ENCODE data around the gene ATP2A3. TPM values are rescaled to one million over a fixed set of nuclear protein-coding genes. Genes with fewer than 3 reads are reported as not detected.

Gene ATP2A3
- total RNA-seq, 1 donor from 2014 or later: 44.4 TPM

DNA sequence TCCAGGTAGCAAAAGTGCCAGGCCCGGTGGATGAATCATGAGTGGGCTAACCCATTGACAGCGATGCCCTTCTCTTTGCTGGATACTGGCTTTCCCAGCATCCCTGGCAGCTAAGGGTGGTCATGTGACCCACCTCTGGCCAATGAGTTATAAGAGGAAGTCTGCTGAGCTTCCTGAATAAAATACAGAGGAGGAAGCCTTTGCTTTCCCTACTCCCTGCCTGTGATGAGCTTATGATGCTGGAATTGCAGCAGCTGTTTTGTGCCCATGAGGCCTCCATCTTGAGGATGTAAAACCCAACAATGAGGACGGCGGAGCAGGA is 15.0 kb upstream of the ATP2A3 start:
- Histone ChIP-seq H3K4me1 (peaks cover 24% of the 10 kb centered on the region), H3K9me3 (peaks cover 4% of the 10 kb centered on the region), H3K27me3 (no peaks in the 10 kb centered on the region), H3K4me3 (no peak overlapping the region), H3K36me3 (no peaks in the 10 kb centered on the region), H3K27ac (no peak overlapping the region)
- DNase-seq (no peak), ATAC-seq (no peak)
- TF ChIP-seq, protein P1, sequence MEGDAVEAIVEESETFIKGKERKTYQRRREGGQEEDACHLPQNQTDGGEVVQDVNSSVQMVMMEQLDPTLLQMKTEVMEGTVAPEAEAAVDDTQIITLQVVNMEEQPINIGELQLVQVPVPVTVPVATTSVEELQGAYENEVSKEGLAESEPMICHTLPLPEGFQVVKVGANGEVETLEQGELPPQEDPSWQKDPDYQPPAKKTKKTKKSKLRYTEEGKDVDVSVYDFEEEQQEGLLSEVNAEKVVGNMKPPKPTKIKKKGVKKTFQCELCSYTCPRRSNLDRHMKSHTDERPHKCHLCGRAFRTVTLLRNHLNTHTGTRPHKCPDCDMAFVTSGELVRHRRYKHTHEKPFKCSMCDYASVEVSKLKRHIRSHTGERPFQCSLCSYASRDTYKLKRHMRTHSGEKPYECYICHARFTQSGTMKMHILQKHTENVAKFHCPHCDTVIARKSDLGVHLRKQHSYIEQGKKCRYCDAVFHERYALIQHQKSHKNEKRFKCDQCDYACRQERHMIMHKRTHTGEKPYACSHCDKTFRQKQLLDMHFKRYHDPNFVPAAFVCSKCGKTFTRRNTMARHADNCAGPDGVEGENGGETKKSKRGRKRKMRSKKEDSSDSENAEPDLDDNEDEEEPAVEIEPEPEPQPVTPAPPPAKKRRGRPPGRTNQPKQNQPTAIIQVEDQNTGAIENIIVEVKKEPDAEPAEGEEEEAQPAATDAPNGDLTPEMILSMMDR (IDR thresholded peaks at IDR 0.05): no peak
- intact Hi-C loops (cut with DNase I): no loop called here

DNA sequence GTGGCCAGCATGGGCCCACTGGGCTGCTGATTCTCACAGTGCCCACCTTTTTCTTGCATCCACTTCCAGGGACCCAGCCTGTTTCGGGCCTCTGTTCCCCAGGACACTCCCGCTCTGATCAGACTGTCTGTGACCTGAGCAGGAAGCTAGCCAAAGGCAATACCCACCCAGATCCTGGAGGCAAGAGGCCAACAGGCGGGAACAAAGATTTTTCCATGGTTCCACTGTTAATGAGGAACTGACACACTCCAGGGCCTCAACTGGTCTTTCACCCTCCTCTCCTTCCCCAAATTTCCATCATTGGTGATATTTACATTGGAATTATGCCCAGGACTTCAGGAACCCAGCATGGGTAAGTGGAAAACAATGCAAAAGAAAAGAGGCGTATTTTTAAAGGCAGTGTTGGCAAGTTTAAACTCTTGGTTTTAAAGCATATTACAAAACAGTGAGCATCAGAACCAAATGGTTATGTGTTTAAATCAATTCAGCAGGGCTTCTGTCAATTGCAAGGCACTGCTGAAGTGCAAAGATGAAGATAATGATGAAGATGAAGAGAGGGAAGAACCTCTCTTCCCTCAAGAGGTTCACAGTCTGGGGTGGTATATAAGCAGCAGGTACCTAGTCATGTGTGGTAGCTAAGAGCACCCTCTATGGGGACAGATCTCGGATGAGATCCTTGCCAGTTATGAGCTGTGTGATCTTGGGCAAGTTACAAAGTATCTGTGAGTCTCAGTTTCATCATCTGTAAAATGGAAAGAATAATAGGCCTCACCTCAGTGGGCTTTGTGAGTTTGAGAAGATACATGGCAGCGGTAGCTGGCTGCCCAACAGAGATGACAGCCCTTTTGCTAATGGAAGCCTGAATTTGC is 14.4 kb upstream of the ATP2A3 start:
- DNase-seq (no peak), ATAC-seq (no peak)
- TF ChIP-seq, protein P1 (IDR thresholded peaks at IDR 0.05): no peak
- intact Hi-C loops (cut with DNase I): no loop called here
- H3K27me3 ChIP-seq: no peaks in the 10 kb centered on the region
- H3K9me3 ChIP-seq: peaks cover 4% of the 10 kb centered on the region
- H3K4me1 ChIP-seq: peaks cover 18% of the 10 kb centered on the region
- no peak overlapping the region for H3K4me3 ChIP-seq
- no peaks in the 10 kb centered on the region for H3K36me3 ChIP-seq
- H3K27ac ChIP-seq: no peak overlapping the region

DNA sequence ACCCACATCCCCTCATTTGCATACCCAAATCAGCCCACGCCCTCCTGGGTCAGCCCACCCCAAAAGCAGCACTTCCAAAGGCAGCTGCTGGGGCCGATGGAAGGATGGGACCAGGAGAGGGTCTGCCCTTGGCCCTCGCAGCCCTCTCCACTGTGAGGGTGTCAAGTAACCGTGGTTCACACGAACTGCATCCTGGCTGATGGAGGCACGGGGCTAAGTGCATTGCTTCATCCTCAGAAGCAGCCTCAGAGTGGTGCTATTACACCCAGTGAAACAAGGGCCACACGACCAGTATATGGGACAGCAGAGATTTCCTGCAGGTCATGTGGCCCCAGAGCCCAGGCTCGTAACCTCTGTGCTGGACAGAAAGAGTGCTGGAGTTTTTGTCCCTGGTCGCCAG is 13.2 kb upstream of the ATP2A3 start:
- peaks cover 17% of the 10 kb centered on the region for H3K4me1 ChIP-seq
- H3K9me3 ChIP-seq: peaks cover 4% of the 10 kb centered on the region
- peak overlapping the region; percentile 60 for H3K27ac ChIP-seq
- no peak overlapping the region for H3K4me3 ChIP-seq
- H3K36me3 ChIP-seq: no peaks in the 10 kb centered on the region
- no peaks in the 10 kb centered on the region for H3K27me3 ChIP-seq
- intact Hi-C loops (cut with DNase I): no loop called here
- TF ChIP-seq, protein P1 (IDR thresholded peaks at IDR 0.05): no peak
- no peak for DNase-seq
- peak; percentile 52 for ATAC-seq

DNA sequence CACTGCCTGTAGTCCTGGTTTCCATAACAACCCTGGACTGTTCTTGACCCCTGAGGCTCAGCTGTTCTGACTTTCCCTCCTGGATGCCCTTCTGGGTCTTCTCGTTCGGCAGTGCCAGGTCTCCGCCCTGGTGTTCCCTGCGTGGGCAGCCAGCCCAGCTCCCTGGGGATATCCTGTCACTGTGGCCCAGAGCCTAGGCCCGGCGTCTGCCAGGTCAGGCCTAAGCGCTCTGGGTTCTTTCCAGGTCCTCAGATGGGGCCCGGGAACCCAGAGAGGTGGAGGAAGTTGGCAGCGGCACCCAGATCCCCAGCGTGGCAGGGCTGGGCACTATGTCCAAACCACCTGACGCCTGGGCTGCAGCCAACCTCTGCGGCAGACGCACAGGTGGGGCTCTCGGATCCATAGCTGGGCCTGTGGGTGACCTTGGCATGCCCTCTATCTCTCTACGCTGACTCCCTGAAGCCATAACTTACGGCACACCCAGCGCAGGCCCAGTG is 12.5 kb upstream of the ATP2A3 start:
- TF ChIP-seq, protein P1 (IDR thresholded peaks at IDR 0.05): no peak
- intact Hi-C loops (cut with DNase I): no loop called here
- ATAC-seq: peak; percentile 88
- DNase-seq: peak; percentile 95
- H3K27me3 ChIP-seq: no peaks in the 10 kb centered on the region
- peak overlapping the region; percentile 60 for H3K27ac ChIP-seq
- peaks cover 4% of the 10 kb centered on the region for H3K9me3 ChIP-seq
- peaks cover 17% of the 10 kb centered on the region for H3K4me1 ChIP-seq
- no peaks in the 10 kb centered on the region for H3K36me3 ChIP-seq
- H3K4me3 ChIP-seq: no peak overlapping the region

DNA sequence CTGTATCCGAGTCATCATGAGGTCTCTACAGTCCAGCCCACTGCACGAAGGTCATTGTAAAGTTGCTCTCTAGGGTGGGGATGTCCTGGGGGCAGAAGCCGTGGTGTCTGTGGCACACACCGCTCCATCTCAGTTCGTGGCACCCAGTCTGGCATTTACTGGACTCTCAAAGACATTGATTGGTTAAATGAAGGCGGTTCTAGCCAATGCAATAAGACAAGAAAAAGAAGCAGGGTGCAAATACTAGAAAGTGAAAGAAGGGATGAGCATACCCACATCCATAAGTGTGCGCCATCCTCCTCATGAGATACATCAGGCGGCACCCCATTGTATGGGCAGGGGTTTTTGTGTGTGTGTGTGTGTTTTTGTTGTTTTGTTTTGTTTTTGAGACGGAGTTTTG is 10.7 kb upstream of the ATP2A3 start:
- Histone ChIP-seq H3K27ac (peak overlapping the region; percentile 36), H3K4me1 (peaks cover 17% of the 10 kb centered on the region), H3K4me3 (no peak overlapping the region), H3K36me3 (no peaks in the 10 kb centered on the region), H3K9me3 (peaks cover 4% of the 10 kb centered on the region), H3K27me3 (no peaks in the 10 kb centered on the region)
- DNase-seq (peak; percentile 11), ATAC-seq (no peak)
- intact Hi-C loops (cut with DNase I): no loop called here
- TF ChIP-seq, protein P1 (IDR thresholded peaks at IDR 0.05): no peak
